ENCODE results near the gene C4orf33.
"Not testable (repeated sequence)": the region's sequence is repeated elsewhere in the genome, so short reads cannot be mapped to it uniquely, and the experiment has no call there.

C4orf33 gene, protein sequence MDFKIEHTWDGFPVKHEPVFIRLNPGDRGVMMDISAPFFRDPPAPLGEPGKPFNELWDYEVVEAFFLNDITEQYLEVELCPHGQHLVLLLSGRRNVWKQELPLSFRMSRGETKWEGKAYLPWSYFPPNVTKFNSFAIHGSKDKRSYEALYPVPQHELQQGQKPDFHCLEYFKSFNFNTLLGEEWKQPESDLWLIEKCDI

DNA sequence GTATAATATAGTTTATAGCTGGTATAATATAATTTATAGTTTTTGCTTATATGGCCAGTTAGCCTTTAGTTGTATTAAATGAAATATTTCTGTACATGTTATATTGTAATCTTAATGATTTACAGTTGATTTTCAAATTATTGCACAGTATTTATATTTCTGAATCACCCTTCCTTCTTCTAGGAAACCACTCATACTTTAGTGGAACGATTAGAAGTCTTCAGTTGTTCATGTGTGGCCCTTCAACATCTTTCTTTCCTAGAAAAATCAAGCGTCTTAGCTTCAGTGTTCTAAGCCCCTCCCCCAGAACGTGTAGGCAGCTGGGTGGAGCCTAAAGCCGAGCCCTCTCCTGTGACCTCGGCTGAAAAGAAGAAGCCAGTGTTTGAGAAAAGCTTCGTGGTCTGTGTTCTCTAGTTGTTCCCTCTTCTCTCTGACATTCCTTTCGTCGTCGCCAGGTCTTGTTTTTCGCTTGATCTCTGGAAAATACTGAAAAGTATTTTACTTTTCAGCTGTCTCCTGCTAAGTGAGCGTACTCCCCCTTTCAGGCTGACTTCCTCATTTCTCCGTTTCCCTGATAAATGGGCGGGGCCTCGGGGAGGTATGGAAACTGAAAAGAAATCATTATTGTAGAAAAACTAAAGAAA is at the start of gene C4orf33:
TSS of gene C4orf33 (plus strand) at position 342 of the 644 bp plus-strand sequence. CDS start 6,459 bp downstream, outside the sequence.
- peak; percentile 78 to 82 for DNase-seq

DNA sequence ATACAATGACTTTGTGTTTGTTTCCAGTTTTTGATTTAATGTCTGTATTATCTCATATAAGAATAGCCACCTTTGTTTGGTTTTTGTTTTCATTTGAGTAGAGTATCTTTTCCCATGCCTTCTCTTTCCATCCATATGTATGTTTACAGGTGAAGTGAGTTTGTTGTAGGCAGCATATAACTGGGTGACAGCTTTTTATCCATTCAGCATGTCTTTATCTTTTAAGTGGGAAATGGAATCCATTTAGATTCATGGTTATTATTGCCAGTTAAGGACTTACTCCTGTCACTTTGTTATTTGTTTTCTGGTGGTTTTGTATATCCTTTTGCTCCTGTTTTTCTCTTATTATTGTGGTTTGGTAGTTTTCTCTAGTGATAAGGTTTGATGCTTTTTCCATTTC is 36.9 kb upstream of the C4orf33 start:
- no peak for DNase-seq

DNA sequence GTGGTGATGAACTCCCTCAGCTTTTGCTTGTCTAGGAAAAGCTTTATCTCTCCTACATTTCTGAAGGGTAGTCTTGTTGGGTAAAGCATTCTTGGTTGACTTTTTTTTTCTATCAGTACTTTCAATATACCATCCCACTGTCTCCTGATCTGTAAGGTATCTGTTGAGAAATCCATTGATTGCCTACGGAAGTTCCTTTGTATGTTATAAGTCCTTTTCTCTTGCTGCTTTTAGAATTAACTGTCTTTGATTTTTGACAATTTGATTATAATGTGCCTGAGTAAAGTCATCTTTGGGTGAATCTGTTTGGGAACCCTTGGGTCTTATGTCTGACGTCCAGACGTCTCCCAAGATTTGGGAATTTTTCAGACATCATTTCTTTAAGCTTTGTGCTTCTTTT is 33.4 kb upstream of the C4orf33 start:
- DNase-seq, result no peak

DNA sequence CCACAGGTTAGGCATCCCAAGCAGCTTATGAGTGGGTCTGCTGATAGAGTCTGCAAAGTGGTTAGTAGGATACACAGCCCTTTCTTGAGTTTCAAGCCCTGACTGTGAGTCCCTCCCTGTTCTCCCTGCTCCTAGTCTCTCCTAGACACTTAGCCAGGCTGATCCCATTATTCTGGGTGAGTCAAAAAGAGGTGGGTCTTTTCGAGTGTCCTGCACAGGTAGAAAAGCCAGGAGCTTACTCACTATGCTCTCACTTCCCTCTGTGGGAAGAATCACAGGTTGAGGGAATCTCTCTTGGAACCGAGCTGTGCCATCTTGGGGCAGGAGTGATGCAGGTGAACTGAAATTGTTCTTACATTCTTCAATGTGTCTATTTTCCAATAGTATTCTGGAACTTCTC is 32.3 kb upstream of the C4orf33 start:
- no peak for DNase-seq

DNA sequence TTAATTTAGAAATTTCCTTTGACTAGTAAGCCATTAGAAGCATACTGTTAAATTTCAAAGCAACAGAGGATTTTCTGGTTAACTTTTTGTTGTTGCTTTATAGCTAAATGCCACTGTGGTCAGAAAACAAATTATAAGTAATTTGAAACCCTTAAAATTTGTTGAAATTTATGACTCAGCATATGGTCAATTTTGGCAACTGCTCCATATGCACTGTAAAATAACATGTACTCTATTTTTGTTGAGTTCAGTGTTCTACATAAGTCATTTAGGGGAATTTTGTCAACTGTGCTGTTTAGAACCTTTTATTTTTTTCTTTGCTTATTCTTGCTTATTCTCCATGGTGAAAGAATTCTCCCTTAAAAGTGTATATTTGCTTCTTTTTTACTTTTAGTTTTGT is 31.2 kb upstream of the C4orf33 start:
- DNase-seq, result no peak

DNA sequence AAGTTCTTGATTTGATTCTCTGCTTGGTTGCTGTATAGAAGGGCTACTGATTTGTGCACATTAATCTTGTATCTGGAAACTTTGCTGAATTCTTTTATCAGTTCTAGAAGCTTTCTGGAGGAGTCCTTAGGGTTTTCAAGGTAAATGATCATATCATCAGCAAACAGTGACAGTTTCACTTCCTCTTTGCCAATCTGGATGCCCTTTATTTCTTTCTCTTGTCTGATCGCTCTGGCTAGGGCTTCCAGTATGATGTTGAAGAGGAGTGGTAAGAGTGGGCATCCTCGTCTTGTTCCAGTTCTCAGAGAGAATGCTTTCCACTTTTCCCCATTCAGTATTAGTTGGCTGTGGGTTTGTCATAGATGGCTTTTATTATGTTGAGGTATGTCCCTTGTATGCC is 26.4 kb upstream of the C4orf33 start:
- DNase-seq, result not testable (repeated sequence)

DNA sequence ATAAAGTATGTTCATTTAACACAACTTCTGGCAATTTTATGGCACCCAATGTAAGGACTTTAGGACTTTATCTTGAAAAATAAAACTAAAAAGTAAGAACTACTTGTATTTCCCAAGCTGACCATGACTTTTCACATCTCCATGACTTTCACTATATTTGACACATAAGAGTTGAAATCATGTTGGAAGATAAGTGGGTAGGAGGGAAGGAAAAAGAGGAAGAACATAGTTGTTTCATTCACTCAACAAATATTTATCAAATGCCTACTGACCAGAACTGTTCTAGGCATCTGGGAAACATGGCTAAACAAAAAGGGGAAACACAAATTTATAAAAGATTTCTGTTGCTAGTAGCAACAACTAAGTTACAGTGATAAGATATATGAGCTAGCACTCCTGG is 18.6 kb upstream of the C4orf33 start:
- DNase-seq, result no peak

DNA sequence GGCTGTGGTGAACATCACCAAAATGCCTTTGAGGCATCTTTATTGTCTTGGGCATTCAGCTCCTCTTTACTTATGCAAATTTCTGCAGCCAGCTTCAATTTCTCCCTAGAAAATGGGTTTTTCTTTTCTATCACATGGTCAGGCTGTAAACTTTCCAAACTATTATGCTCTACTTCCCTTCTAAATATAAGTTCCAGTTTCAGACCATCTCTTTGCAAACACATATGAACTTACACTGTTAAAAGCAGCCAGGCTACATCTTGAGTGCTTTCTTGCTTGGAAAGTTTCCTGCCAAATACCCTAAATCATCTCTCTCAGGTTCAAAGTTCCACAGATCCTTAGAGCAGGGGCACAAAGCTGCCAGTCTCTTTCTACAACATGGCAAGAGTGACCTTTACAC is 15.8 kb upstream of the C4orf33 start:
- DNase-seq, result no peak

DNA sequence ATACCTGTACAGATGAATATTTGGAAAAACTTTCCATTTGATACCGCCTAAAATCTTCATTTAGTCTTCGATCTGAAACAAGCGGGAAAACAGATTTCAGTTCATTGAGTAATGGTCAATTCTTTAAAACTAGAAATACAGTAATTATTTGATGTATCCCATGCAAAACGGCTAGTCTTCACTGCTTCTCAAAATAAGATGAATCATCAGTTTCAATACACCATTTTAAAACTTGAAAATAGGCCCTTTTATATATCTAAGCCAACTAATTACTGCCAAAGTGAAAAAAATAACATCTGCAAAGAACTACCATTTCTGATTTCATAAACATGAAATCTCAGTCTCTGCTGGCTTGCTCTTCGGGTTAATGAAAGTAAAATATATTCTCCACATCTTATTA is 13.7 kb upstream of the C4orf33 start:
- DNase-seq, result no peak

DNA sequence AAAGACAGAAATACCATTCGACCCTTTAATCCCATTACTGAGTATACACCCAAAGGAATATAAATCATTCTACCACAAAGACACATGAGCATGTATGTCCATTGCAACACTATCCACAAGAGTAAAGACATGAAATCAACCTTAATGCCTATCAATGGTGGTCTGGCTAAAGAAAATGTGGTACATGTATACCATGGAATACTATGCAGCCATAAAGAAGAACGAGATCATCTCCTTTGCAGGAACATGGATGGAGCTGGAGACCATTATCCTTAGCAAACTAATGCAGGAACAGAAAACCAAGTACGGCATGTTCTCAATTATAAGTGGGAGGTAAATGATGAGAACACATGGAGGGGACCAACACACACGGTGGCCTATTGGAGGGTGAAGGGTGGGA is 10.5 kb upstream of the C4orf33 start:
- DNase-seq, result no peak

DNA sequence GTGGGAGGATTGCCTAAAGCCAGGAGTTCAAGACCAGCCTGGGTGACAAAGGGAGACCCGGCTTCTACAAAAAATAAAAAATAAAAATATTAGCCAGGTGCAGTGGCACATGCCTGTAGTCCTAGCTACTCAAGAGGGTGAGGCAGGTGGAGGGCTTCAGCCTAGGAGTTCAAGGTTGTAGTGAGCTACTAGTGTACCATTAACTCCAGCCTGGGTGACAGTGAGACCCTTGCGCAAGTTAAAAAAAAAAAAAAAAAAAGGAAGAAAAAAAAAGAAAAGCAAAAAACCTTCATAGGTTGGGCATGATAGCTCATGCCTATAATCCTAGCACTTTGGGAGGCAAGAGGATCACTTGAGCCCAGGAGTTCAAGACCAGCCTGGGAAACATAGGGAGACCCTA is 8.4 kb upstream of the C4orf33 start:
- no peak for DNase-seq

DNA sequence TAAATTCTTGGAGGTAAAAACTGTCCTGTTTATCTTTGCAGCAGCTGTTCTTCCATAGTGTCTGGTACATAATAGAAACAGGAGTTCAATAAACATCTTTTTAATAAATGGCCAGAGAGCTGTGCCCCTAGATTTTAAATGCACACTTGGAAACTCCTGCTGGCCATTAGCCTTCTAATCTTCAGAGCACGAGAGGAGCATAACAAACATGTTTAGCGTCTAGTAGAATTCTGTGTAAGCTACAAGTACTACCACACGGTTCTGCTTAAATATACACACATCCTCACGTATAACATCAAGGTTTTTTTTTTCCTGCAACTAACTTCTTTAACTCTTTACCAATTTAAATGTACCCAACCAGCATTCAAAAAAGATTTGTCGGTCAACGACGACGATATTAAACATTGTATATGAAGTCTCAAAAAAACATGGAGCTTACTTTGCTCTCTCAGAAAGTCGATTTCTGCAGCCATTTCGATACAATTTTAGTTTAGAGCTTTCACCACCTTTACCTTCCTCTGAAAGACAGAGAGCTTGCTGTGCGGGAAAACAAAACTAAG is 3.2 kb upstream of the C4orf33 start:
- no peak for DNase-seq

DNA sequence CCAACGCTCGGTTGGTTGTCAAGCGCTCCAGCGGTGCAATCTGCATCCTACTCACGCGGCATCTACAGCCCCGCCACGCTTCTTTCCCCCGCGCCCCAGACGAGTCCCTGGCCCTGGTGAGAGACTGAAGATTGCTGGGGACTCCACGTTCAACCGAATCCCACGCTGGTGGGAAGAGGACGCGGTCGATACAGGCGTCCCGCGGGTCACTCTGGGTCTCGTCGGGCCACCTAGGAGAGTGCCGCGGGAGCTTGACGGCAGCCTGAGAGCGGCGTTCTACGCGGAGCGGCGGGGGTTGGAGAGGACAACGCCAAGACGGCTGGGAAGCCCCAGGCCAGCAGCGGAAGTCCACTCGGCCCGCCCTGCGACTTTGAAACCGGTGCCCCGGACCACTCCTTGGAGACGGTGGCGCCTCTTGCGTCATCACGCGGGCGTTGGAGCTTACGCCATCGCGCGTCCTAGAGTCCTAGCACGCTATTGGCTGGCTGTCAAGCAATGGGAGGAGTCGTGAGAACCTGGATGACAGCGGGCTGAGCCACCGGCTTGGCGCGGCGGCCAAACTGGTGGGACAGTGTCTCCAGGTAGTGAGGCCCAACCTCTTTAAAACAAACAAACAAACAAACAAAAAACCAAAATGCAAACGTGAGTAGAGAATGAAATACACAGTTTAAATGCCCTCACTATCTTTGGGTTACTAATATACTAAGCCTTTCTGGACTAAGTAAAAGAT is 2.6 kb upstream of the C4orf33 start, which contains the start of gene SCLT1:
TSS of gene SCLT1 (minus strand) at position 349 of the 730 bp plus-strand sequence. CDS start 436 bp downstream, outside the sequence.
- peak; percentile 97 to 98 for DNase-seq

DNA sequence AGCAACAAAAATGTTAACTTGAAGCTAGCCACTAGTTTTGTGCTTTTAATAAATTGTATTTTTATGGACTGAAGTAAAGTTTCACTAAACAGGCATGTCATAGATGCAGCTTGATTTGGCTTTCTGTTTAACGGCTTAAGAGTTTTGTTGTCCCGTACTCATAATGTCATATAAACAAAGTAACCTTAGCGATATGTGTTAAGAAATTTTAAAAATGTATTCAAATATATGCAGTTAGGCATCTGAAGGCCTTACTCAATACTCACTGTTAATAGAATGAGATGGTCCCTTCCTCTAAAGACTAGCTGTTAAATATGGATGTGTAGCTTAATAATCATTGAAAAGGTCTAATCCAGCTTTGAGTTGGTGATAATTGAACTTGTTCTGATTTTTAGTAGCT is 1.6 kb upstream of the C4orf33 start:
- DNase-seq, result no peak

DNA sequence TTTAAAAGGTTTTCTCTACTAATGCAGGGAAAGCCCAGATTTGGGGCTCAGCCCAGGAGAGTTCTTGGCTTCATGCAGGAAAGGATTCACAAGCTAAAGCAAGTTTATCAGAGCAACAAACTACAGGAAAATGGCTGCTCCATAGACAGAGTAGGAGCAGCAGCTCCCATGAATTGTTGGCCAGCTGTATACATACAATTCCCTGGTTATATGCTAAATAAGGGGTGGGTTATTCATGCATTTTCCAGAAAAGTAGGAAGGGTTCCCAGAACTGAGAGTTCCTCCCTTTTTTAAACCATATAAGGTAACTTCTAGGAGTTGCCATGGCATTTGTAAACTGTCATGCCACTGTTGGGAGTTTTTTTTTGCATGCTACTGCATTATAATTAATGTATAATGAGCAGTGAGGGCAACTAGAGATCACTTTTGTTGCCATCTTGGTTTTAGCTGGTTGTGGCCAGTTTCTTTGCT is 2.6 kb downstream of the C4orf33 start:
- no peak for DNase-seq

DNA sequence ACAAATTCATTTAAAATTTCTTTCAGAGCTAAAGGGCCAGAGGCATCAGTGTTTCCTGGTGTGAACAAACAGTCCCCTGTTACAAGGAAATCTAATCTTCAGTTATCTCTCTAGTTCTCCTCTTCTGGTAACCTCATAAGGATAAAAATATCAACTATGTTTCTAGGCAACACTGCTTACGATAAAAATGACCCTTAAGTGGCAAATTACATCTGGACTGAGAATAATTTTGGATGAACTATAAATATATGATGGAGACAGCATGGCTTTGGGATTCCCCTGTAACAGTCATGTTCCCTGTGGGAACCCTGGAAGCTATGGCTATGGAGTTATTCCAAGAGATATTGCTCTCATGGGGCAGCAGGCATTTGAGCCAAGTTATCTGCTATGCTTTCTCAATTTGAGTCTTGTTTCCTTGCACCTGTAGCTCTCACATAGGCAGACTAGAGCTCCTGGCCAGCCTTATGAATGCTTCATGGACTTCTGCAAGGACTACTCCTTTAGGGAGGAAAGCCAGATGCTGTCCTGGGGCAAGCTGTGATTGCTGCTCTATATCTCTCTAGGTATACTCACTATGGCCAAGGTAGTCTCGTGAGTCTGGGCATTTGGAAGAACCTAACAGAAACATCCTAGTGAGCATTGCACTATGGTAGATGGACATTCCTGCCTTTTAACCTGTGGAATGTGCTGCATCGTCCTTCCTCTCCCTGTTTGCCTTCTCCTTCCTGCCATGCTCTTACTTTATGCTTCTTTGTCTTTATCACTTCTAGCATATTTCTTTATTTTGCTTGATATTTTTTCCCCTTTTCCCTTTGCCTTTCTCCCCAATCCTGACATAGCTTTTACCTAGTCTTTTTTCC is 14.2 kb downstream of the C4orf33 start:
- DNase-seq, result no peak

DNA sequence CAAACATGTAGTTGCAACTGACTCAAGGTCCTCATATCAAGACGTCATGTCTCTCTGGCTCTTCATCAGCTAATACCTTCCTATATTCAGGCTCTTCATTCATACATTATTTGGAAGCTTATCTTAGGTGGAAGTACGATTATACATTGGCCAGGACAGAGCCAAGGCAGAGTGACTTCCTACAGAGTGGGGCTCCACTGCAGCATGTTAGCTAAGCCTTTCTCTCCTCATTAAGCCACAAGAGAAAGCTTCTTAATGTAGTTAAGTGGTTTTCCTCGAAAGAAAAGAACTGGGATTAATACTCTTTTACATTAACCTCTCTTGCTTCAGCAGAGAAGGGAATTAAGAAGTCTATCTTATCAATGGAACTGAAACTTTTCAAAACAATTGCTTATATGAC is 15.0 kb downstream of the C4orf33 start:
- DNase-seq, result no peak

DNA sequence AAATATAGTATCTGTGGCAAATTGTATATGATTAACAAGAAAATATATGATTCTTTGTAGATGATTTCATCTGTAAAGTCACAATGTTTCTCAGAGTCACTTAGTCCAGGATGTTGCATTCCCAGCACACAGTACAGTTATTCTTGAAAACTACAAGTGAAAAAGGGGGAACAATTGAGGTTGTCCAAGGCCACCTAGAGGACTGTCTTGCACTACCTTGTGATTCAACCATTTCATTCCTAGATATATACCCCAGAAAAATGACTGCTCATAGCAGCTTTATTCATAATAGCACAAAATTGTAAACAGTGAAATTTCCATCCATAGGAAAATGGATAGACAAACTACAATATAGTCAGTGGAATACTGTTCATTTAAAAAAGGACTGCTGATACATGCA is 16.0 kb downstream of the C4orf33 start:
- no peak for DNase-seq

DNA sequence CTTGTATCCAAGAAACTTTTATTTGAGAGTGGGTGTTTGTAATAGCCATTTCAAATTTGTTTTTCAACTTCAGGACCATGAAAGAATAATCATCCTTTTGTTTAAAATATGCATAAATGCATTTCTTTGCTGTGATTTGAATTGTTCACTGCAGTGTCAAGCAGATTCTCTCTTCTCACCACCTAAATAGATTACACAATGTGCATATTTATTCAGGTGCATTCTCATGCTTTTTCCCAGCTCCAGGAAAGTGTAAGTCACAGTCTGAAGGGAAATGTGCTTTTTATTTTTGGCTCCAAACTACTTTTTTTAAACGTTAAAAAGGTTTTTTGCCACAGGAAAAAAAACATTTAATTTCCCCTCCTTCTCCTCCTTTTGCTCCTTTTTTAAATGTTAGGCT is 17.5 kb downstream of the C4orf33 start:
- DNase-seq, result no peak

DNA sequence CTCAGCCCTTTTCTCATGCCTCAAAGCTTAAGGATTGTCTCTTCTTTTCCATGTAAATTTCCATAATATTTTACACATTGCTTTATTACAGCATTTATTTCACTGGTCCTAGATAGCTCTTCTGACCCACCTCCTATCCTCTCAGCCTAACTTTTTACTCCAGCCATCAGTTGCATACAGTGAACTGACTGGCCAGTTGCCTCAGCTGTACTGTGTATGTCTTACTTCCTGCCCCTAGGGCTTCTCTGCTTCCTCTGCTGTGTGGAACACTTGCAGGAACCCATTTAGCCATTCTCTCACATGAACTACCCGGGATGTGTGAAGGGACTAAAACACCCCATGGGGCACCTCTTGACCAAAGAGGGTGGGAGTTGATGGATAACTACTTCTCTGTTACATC is 18.0 kb downstream of the C4orf33 start:
- no peak for DNase-seq

DNA sequence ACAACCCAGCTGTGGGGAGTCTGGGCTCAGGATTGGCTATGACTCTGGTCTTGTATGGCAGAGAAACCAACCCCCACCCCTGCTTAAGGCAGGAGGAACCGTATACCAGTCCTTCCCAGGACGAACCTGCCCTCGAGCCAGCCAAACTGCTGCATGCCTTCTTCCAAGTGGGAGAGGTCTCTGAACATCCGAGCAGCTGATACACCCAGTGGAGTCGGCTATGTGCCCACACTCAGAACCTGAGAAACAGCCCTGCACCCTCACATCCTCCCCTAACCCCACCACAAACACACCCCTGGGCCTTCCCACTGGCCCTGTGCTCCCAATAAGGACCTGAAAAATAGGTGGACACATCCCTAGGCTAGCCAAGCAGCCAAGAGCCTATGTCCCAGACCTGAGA is 21.8 kb downstream of the C4orf33 start:
- DNase-seq, result no peak

DNA sequence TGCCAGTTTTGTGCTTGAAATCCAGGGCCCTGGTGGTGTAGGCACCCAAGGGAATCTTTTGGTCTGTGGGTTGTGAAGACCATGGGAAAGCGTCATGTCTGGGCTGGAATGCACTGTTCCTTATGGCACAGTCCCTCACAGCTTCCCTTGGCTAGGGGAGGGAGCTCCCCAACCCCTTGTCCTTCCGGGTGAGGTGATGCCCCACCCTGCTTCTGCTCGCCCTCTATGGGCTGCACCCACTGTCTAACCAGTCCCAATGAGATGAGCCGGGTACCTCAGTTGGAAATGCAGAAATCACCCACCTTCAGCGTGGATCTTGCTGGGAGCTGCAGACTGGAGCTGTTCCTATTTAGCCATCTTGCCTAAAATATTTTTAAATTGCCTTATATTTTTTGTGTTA is 30.7 kb downstream of the C4orf33 start:
- DNase-seq, result not testable (repeated sequence)

DNA sequence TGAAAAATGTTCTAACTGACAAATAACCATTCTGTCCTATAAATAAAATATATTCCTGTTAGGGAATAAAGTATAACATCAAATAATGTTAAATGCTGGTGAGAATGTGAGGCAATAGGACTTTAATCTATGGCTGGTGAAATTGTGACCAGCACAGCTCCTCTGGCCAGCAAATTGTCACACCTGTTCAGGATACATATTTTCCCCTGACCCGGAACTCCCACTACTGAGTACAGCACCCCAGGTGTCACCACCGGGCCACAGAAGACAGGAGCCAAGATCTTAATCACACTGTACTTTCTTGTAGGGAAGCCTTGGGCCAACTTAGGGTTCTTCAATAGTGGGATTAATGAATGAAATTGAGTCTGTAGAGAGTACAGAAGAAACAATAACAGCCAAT is 33.2 kb downstream of the C4orf33 start:
- DNase-seq, result no peak
